GM12872 (cell line): Measurements from ENCODE around the gene NTM.

Experiments used
- CTCF ChIP-seq: IDR thresholded peaks from 3 replicates; pipeline ENCODE4 v1.5.1; 2011; ENCODE audit warnings: low read depth, mild to moderate bottlenecking, low read length, moderate library complexity; ENCODE audit not compliant: insufficient read depth

The NTM gene

GRCh38 chr11:131491503-131491902, 121.1 kb downstream of the NTM start:
- no peak for TF ChIP-seq CTCF

DNA sequence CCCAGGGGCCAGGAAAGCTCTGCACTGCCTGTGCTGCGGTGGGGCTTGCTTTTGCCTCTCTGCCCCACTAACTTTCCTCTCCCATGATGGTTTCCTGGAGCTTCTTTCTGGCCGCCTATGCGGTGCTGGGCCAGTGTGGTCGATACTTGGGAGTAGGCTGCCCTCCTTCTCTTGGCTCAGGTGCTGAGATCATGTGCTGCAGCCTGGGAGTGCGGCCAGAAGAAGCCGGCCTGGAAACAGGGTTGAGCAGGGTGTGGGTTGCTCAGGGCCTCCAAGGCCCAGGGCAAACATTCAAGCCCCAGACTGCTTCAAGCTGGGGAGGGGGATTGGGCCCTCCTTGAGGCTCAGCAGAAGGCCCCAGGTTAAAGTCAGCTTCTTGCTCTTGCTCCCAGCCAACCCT, 125.0 kb downstream of the NTM start:
- no peak for TF ChIP-seq CTCF

GRCh38 chr11:131498631-131499160, 128.3 kb downstream of the NTM start:
- TF ChIP-seq CTCF = no peak

GRCh38 chr11:131499199-131499598, 128.8 kb downstream of the NTM start:
- no peak for TF ChIP-seq CTCF

- TF ChIP-seq CTCF = no peak
These were observed 132.6 kb downstream of the NTM start for GRCh38 chr11:131503017-131503416.

GRCh38 chr11:131504199-131504949, 134.0 kb downstream of the NTM start:
- TF ChIP-seq CTCF = no peak; the same call in 2 of the 3 replicates

- no peak for TF ChIP-seq CTCF
These were observed 135.9 kb downstream of the NTM start for GRCh38 chr11:131506348-131506747.
